Loucy (cell line): Measurements from ENCODE around the gene HOXA3.

ENCODE experiments used
- CTCF ChIP-seq: fragments of 200-600 bp; sonication (generic); conservative IDR thresholded peaks from 2 replicates; pipeline ENCODE4 v1.5.1; 2014; ENCODE audit warnings: mild to moderate bottlenecking, antibody characterized with exemption, low read length
- EZH2phosphoT487 ChIP-seq: fragments of 200-600 bp; IDR thresholded peaks from 2 replicates; pipeline ENCODE4 v1.6.1; 2018; ENCODE audit warnings: antibody characterized with exemption, mild to moderate bottlenecking, moderate library complexity, borderline replicate concordance

- TF ChIP-seq CTCF (no peak), EZH2phosphoT487 (no peak)
These were observed 42.5 kb upstream of the HOXA3 start for GRCh38 chr7:27194686-27195379.
